RCC 7860 (cell line): Measurements from ENCODE around the gene CREBBP.

Experiments
- DNase-seq: peaks from one replicate; pipeline ENCODE4 v3.0.0-alpha.2; 2015; ENCODE audit warnings: low spot score
- FAIRE-seq: peaks from 2 replicates; lab custom pipeline; 2012; peaks lifted over from hg19 to GRCh38; lab: Jason Lieb, UNC

The CREBBP gene

GRCh38 chr16:3800477-3801270 is 79.8 kb downstream of the CREBBP start:
- no peak for DNase-seq
- FAIRE-seq = no peak

GRCh38 chr16:3800019-3800418 is 80.5 kb downstream of the CREBBP start:
- DNase-seq (no peak), FAIRE-seq (no peak)

DNA sequence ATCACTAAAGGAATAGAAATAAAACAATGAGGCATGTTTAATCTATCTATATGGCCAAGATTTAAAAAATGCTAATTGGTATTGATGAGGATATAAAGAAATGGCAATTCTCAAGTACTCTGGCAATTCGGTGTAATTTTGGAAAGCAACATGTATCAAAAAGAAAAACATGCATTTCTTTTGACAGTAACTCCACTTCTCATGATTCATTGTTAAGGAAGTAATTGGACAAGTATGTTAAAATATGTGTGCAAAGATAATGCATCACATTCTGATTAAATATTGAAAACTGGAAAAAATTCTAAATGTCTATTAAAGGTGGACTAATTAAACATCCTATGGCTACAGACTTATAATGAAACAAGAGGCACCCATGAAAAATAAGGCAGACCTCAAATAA is 81.2 kb downstream of the CREBBP start:
- no peak for FAIRE-seq
- no peak for DNase-seq

DNA sequence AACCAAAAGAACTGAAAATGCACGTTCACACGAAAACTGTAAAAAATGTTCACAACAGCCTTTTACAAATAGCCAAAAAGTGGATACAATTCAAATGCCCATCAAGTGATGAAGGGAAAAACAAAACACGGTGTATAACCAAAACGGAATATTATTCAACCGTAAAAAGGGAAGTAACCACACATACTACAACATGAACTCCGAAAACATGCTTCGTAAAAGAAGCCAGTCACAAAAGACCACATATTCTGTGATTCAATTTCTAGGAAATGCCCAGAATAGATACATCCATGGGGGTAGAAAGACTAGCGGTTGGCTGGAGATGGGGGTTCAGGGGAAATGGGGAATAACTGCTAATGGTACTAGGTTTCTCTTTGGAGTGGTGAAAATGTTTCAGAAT is 81.7 kb downstream of the CREBBP start:
- DNase-seq (no peak), FAIRE-seq (no peak)

DNA sequence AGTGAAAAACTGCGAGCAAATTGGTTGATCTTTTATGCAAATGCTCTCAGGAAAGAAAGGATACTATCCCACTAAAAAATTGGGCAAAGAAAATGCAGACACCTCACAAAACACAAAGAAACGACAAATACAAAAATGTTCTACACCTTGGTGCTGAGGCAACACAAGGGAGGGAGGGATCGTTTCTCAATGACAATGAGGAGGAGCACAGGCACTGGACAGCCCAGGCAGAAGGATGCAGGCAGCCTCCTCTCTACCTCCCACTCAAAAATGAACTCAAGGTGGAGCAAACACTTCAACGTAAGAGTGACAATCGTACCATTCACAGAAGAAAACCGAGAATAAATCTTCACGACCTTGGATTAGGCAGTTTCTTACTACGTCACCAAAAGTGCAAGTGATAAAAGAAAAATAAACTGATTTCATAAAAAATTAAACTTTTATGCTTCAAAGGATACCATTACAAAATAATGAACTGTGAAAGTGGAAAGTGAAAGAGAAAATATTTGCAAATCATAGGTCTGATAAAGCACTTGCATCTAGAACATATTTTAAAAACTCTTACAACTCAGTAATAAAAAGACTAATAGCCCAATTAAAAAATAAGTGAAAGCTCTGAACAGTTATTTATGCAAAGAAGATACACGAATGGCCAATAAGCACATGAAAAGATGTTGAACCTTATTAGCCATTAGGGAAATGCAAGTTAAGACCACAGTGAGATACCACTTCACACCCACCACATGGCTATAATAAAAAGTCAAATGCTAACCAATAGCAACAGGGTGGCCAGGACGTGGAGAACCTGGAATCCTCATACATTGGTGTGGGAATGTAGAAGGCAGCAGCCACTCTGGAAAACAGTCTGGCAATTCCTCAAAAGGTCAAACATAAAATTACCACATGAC is 82.4 kb downstream of the CREBBP start:
- FAIRE-seq = no peak
- no peak for DNase-seq

DNA sequence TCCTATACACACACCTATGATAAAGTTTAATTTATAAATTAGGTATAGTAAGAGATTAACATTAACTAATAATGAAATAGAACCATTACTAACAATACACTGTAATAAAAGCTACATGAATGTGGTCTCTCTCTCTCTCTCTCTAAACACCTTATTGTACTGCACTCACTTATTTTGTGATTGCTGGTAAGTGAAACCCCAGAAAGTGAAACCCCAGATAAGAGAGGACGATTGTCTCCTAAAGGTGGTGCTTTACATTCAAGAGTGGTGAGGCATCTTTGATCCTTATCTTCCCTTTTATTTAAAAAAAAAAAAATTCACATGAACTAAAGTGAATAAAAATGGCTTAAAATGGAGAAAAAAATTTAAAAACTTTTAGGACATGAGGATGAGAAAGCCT is 83.0 kb downstream of the CREBBP start:
- FAIRE-seq = no peak

GRCh38 chr16:3793161-3793576 is 87.3 kb downstream of the CREBBP start:
- FAIRE-seq = no peak
- DNase-seq = no peak

More for the DNA sequence above, 83.0 kb downstream of the CREBBP start:
- DNase-seq = no peak

GRCh38 chr16:3792472-3793012 is 88.0 kb downstream of the CREBBP start:
- FAIRE-seq (no peak), DNase-seq (no peak)

GRCh38 chr16:3791701-3792100 is 88.8 kb downstream of the CREBBP start:
- FAIRE-seq = no peak
- no peak for DNase-seq

- DNase-seq (no peak), FAIRE-seq (peak; percentile 53)
These were observed 91.0 kb downstream of the CREBBP start for GRCh38 chr16:3789375-3790099.

DNA sequence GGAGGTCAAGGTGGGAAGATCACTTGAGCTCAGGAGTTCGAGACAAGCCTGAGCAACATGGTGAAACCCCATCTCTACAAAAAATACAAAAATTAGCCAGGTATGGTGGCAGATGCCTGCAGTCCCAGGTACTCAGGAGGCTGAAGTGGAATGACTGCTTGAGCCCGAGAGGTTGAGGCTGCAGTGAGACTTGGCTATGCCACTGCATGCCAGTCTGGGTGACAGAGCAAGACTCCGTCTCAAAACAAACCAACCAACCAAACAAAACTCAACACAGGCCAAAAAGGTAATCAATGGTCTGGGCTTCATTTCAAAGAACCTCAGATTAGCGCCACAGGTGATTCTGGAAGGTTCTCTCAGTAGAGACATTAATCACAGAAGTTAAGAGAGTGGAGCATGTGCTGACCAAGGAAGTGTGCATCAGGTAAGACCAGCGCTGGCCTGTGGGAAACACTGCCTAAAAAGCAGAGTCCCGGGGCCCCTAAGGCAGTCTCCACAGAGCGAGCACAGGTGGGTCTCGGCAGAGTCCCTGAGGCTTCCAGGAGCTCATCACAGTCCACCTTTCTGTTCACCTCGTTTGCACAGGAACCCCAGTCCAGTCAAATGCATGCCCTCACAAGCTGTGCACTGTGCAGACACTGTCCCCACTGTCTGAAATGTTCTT is 91.7 kb downstream of the CREBBP start:
- FAIRE-seq (no peak), DNase-seq (no peak)

DNA sequence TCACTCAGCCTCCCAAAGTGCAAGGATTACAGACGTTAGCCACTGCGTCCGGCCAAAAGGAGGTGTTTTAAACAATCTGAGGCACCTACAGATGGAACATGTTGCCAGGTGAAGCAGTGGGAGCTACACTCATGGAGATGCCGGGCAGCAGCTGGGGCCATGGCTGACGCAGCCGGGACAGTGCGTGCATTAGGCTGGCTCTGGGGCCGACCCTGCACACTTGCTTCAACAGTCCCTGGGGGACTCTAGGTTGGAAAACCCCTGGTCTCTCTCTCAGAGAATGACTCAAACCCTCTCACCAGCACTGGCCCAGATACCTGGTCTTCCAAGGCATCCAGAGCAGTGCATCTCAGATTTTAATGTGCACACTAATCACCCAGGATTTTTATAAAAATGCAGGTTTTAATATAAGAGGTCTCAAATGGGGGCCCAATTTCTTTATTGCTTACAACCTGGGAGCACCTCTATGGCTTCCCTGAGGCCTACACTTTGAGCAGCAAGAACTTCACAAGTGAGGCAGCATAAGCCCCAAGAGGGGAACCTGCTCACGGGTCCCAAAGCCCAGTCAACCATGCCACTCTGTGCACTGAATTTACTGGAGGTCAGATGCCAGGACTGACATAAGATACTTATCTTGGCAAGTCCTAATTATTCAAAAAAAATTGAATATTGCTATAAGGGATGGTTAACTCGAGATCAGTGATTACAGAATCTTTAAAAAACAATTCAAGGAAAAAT is 92.4 kb downstream of the CREBBP start:
- DNase-seq (no peak), FAIRE-seq (no peak)

DNA sequence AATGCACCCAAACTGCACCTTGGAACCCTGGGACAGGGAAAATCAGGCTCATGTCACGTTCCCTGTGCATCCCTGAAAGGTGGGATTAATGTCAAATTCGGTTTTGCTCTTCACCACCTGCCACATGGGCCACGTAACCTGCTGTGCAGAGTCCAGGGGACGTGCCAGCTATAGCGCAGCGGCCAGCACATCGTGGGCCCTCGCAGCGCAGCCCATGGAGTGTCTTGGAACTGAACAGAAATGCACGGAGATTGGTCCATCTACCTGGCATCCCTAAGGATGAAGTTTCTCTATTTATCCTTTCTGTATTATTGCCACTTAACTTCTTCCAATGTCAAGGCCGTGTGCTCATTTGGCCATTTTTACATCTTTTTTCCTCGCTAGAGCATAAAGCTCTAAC is 95.1 kb downstream of the CREBBP start:
- DNase-seq = no peak
- FAIRE-seq = no peak

DNA sequence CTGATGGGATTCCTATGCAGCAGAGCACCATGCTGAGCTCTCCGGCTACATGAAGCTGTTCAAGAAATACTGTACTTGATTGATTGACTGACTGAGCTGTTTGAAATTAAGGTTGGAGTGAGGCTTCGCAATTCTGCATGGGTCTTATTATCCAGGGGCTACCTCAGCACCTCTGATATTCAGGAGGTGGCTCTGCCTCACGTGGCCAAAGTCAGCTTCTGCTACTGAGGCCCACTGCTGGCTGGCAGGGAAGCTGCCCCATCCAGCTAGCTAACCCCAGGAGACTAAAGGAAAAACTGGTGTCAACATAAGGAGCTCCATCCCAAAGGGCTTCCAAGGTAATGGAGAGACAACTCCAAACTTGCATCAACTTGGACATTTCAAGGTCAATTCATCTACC is 97.0 kb downstream of the CREBBP start:
- FAIRE-seq = no peak
- DNase-seq = no peak

GRCh38 chr16:3782566-3782965 is 97.9 kb downstream of the CREBBP start:
- FAIRE-seq = no peak
- no peak for DNase-seq

- DNase-seq (no peak), FAIRE-seq (no peak)
These were observed 99.1 kb downstream of the CREBBP start for GRCh38 chr16:3781421-3781820.

- FAIRE-seq (no peak), DNase-seq (peak; percentile 29)
These were observed 99.9 kb downstream of the CREBBP start for GRCh38 chr16:3780570-3780969.

DNA sequence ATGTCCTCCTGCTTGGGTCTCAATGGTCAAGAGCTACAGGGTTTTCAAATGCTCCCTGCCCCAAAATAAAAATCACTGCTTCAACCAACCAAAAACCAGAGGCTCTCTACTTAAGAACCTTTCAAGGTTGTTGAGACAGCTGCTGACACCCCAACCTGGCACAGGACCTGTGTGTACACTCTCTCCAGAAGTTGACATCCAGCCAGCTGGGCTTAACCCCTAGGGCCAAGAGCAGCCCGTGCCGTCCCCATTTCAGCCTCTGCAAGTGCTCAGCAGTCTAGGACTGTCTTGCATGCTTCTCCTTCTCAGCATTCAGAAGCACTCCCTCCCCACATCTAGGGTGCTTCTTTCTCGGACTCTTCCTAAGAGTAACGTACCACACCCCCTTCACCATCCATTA is 104.2 kb downstream of the CREBBP start:
- FAIRE-seq = no peak
- DNase-seq = no peak

GRCh38 chr16:3774819-3775218 is 105.7 kb downstream of the CREBBP start:
- no peak for DNase-seq
- FAIRE-seq = no peak
